ENCODE results near the gene POSTN.

Gene POSTN

DNA sequence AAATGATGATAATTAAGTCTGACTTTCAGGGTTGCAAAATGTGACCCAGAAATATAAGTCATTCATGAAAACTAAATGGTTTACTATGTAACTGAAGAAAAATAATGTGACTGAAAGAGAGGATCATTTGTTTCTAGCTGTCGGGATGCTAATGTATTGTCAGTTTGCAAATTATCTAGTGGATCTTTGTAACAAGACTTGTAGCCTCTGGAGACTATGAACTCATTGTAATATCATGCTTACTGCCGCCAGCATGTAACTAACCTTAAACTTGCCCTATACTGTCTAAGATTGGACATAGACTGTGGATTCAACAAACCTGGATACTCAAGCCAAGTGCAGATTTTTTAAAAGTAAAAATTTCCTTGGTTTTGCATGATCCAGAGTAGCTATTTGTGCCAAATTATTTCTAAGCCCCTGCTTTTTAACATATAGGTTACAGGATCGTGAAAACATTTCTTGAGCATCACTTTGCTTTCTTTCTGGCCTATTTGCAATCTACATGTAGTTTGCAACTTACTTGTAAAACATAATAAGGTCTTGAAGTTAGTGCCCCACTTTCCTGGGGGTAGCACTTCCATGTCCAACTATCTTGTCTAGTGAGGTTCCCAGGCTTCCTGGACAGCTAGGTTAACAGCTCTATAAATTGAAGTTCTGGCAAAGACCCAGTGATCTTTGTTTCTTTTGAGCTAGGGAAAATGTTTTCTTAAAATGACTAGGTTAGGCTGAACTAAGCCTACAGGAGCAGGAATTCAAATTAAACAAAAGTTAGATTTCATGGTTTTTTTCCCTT is 3.3 kb upstream of the POSTN start:
- Histone ChIP-seq H3K27me3 (ENCODE audit: insufficient read depth, poor library complexity, severe bottlenecking) (no peaks in the 10 kb centered on the region), H3K4me3 (ENCODE audit: severe bottlenecking) (no peak overlapping the region), H3K9me3 (ENCODE audit: severe bottlenecking) (no peaks in the 10 kb centered on the region), H3K36me3 (ENCODE audit: low read depth) (no peaks in the 10 kb centered on the region), H3K4me1 (ENCODE audit: insufficient read depth, poor library complexity, severe bottlenecking) (no peaks in the 10 kb centered on the region), H3K27ac (ENCODE audit: poor library complexity, severe bottlenecking) (no peak overlapping the region)
- ATAC-seq (ENCODE audit: low read depth) (no peak), DNase-seq (ENCODE audit: low spot score) (no peak)
- TF ChIP-seq CTCF (IDR thresholded peaks at IDR 0.05; ENCODE audit: poor library complexity, severe bottlenecking), result no peak

DNA sequence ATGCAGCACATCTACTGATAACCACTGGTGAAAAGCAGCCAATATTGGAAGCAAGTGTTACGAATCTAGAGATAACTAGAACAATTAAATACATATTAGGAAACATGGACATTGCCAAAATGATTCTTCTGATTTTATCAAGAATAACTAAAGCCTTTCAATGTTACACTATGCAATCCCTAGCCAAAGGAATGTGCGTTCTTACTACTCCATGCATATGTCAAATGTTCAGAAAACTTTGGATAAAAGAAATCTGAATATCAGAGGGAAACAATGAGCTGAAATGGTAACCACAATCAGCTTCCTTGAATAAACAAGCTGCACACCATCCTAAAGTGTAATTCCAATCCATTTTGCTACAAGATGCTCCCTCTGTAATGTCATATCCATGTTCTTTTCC is 951 bp upstream of the POSTN start:
- ATAC-seq (ENCODE audit: low read depth), result no peak
- H3K4me3 ChIP-seq (ENCODE audit: severe bottlenecking), result no peak overlapping the region
- no peak for TF ChIP-seq CTCF (IDR thresholded peaks at IDR 0.05; ENCODE audit: poor library complexity, severe bottlenecking)

DNA sequence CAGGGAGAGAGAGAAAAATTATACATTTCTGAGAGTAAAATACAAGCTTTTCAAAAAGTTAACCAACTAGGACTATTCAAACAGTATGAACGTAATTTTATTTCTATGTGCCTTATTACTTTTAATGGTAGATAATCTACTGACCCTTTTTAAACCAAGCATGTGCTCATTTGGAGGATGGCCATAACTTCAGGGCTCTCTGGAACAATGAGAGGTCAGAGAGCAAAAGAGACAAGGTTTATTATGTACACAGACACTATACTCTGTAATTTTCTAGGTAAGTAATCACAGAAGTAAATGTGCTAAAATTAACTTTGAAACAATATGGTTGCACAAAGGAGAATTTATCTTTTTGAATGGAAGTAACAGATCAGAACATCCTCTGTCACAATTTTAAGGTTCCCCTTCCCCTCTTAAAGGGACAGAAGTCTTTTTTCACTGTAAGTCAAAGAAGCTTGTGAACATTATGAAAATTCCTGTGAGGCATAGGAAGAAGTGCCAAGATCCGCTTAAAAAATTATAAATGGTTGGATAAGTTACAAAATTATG is 1.0 kb downstream of the POSTN start:
- DNase-seq (ENCODE audit: low spot score) (no peak), ATAC-seq (ENCODE audit: low read depth) (no peak)
- H3K4me1 ChIP-seq (ENCODE audit: insufficient read depth, poor library complexity, severe bottlenecking), result no peaks in the 10 kb centered on the region
- no peaks in the 10 kb centered on the region for H3K9me3 ChIP-seq (ENCODE audit: severe bottlenecking)
- no peak overlapping the region for H3K4me3 ChIP-seq (ENCODE audit: severe bottlenecking)
- no peaks in the 10 kb centered on the region for H3K27me3 ChIP-seq (ENCODE audit: insufficient read depth, poor library complexity, severe bottlenecking)
- no peak overlapping the region for H3K27ac ChIP-seq (ENCODE audit: poor library complexity, severe bottlenecking)
- H3K36me3 ChIP-seq (ENCODE audit: low read depth), result no peaks in the 10 kb centered on the region
- TF ChIP-seq CTCF (IDR thresholded peaks at IDR 0.05; ENCODE audit: poor library complexity, severe bottlenecking), result no peak

More for the DNA sequence above, 951 bp upstream of the POSTN start:
- DNase-seq (ENCODE audit: low spot score), result no peak
- Histone ChIP-seq H3K4me1 (ENCODE audit: insufficient read depth, poor library complexity, severe bottlenecking) (no peaks in the 10 kb centered on the region), H3K9me3 (ENCODE audit: severe bottlenecking) (no peaks in the 10 kb centered on the region), H3K36me3 (ENCODE audit: low read depth) (no peaks in the 10 kb centered on the region), H3K27me3 (ENCODE audit: insufficient read depth, poor library complexity, severe bottlenecking) (no peaks in the 10 kb centered on the region), H3K27ac (ENCODE audit: poor library complexity, severe bottlenecking) (no peak overlapping the region)

- Histone ChIP-seq H3K9me3 (ENCODE audit: severe bottlenecking) (no peaks in the 10 kb centered on the region), H3K4me3 (ENCODE audit: severe bottlenecking) (no peak overlapping the region), H3K27me3 (ENCODE audit: insufficient read depth, poor library complexity, severe bottlenecking) (no peaks in the 10 kb centered on the region), H3K27ac (ENCODE audit: poor library complexity, severe bottlenecking) (no peak overlapping the region), H3K4me1 (ENCODE audit: insufficient read depth, poor library complexity, severe bottlenecking) (no peaks in the 10 kb centered on the region), H3K36me3 (ENCODE audit: low read depth) (no peaks in the 10 kb centered on the region)
- no peak for TF ChIP-seq CTCF (IDR thresholded peaks at IDR 0.05; ENCODE audit: poor library complexity, severe bottlenecking)
- no peak for ATAC-seq (ENCODE audit: low read depth)
- DNase-seq (ENCODE audit: low spot score), result no peak
Measured at GRCh38 chr13:37596805-37597204, 1.8 kb downstream of the POSTN start.

GRCh38 chr13:37595162-37595561 is 3.4 kb downstream of the POSTN start:
- ATAC-seq (ENCODE audit: low read depth), result no peak
- Histone ChIP-seq H3K4me1 (ENCODE audit: insufficient read depth, poor library complexity, severe bottlenecking) (no peaks in the 10 kb centered on the region), H3K27ac (ENCODE audit: poor library complexity, severe bottlenecking) (no peak overlapping the region), H3K36me3 (ENCODE audit: low read depth) (no peaks in the 10 kb centered on the region), H3K27me3 (ENCODE audit: insufficient read depth, poor library complexity, severe bottlenecking) (no peaks in the 10 kb centered on the region), H3K4me3 (ENCODE audit: severe bottlenecking) (no peak overlapping the region), H3K9me3 (ENCODE audit: severe bottlenecking) (no peaks in the 10 kb centered on the region)
- no peak for TF ChIP-seq CTCF (IDR thresholded peaks at IDR 0.05; ENCODE audit: poor library complexity, severe bottlenecking)
- no peak for DNase-seq (ENCODE audit: low spot score)
